HG02642 (cell line): ENCODE results near the gene TWIST1.

Source experiments
- ATAC-seq: cut with Tn5 transposase; IDR thresholded peaks from one replicate; pipeline ENCODE4 v1.9.1; 2021; ENCODE audit warnings: mild to moderate bottlenecking; ENCODE audit not compliant: unreplicated experiment, poor library complexity

Gene TWIST1

GRCh38 chr7:19097165-19098055 is 20.0 kb downstream of the TWIST1 start:
- ATAC-seq: no peak

- no peak for ATAC-seq
These were observed 22.0 kb downstream of the TWIST1 start for GRCh38 chr7:19095353-19095860.

- ATAC-seq: no peak
These were observed 22.7 kb downstream of the TWIST1 start for GRCh38 chr7:19094598-19095352.

GRCh38 chr7:19094138-19094537 is 23.3 kb downstream of the TWIST1 start:
- no peak for ATAC-seq

GRCh38 chr7:19091550-19092200 is 25.8 kb downstream of the TWIST1 start:
- no peak for ATAC-seq

GRCh38 chr7:19090526-19090925 is 26.9 kb downstream of the TWIST1 start:
- ATAC-seq: no peak

- ATAC-seq: no peak
These were observed 27.6 kb downstream of the TWIST1 start for GRCh38 chr7:19089797-19090196.

GRCh38 chr7:19089378-19089777 is 28.1 kb downstream of the TWIST1 start:
- ATAC-seq: no peak

GRCh38 chr7:19080093-19080492 is 37.3 kb downstream of the TWIST1 start:
- ATAC-seq: no peak

- ATAC-seq: no peak
These were observed 38.4 kb downstream of the TWIST1 start for GRCh38 chr7:19079066-19079465.

GRCh38 chr7:19069842-19070241 is 47.6 kb downstream of the TWIST1 start:
- ATAC-seq: no peak

GRCh38 chr7:19066170-19066569 is 51.3 kb downstream of the TWIST1 start:
- ATAC-seq: no peak
